Right ventricle myocardium superior (tissue), 1 donor: ENCODE measurements around the gene MMEL1. TPM values are rescaled to one million over a fixed set of nuclear protein-coding genes. Genes with fewer than 3 reads are reported as not detected.
A peak's percentile ranks its signal among the peaks of the same experiment; 100 is the strongest.
"Not testable (repeated sequence)": the region's sequence is repeated elsewhere in the genome, so short reads cannot be mapped to it uniquely, and the experiment has no call there.

Experiments used
- ATAC-seq: fragments of 200-7000 bp; cut with Tn5 transposase; one replicate; pipeline ENCODE4 v1.9.1; 2020; ENCODE audit warnings: mild to moderate bottlenecking; ENCODE audit not compliant: poor library complexity
- DNase-seq: peaks from one replicate; pipeline ENCODE4 v3.0.0-alpha.2; 2020
- intact Hi-C: fragments of 100-400 bp; cut with DNase I; formaldehyde crosslinking; loops from one replicate; pipeline ENCODE4 v1.11.2; 2022
- total RNA-seq: library from RNA; stranded (reverse); fragmentation: NEBNext Ultra II Directional; extraction: Animal tissue kit (Norgen Biotek cat#: 25700); gene quantifications from one replicate; pipeline ENCODE4 v1.2.1, GENCODE V29; 2021
- donor health status: DM: no; HTN: yes; CAD: no; lungs with severe emphysema.

MMEL1 gene
- total RNA-seq, 1 donor from 2014 or later = 0.48 TPM

DNA sequence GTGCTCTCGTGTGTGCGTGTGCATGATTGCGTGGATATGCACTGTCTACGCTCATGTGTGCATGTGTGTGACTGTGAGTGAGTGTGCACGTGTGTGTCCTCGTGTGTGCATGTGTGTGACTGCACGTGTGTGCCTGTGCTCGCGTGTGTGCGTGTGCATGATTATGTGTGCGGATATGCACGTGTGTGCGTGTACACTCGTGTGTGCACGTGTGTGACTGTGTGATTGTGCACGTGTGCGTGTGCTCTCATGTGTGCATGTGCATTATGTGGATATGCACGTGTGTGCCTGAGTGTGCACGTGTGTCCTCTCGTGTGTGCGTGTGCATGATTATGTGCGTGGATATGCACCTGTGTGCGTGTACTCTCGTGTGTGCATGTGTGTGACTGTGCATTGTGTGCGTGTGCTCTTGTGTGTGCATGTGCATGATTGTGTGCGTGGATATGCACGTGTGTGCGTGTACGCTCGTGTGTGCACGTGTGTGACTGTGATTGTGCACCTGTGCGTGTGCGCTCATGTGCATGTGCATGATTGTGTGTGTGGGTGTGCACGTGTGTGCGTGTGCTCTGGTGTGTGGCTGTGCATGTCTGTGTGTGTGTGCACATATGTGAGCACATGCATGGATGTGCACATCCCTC, 2.2 kb downstream of the MMEL1 start:
- no peak for ATAC-seq
- intact Hi-C loops = no loop called here
- DNase-seq = no peak

DNA sequence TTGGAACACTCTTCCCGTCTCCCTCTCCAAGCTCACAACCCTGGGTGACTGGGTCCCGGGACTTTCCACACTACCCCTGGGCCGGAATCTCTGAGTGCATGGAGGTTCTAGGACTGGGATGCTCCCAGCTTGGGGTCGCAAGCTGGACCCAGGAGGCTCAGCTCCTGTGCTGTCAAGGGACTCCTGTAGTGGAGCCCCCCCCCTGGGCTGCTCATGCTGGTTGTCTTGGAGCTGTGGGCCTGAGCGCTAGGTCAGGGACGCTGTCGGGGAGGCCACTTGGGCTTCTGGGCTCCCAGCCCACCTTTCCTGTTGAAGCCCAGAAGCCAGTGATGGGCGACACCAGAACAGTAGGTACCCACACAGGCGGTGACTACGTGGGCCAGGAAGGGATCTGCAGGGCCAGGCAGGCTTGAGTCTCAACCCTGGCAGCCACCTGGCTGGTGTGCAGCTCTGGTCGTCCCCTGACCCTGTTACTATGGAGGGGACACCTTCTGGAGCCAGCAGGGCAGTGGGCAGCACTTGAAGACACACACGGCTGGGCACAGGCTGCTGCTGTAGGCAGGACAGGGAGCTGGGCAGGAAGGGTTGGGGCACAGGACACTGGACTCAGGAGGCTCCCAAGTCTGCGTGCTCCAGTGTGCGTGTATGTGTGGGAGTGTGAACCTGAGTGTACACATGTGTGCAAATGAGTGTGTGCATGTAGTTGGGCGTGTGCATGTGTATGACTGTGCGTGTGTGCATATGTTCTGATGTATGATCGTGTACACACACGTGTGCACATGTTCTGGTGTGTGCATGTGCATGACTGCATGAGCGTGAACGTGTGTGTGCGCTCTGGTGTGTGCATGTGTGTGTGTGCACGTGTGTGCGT, 3.0 kb downstream of the MMEL1 start:
- intact Hi-C loops = loop anchor here (10.0 kb wide), 1 partner anchor 205 kb away; no protein-coding TSS in a partner anchor
- ATAC-seq (no peak), DNase-seq (peak; percentile 12)

DNA sequence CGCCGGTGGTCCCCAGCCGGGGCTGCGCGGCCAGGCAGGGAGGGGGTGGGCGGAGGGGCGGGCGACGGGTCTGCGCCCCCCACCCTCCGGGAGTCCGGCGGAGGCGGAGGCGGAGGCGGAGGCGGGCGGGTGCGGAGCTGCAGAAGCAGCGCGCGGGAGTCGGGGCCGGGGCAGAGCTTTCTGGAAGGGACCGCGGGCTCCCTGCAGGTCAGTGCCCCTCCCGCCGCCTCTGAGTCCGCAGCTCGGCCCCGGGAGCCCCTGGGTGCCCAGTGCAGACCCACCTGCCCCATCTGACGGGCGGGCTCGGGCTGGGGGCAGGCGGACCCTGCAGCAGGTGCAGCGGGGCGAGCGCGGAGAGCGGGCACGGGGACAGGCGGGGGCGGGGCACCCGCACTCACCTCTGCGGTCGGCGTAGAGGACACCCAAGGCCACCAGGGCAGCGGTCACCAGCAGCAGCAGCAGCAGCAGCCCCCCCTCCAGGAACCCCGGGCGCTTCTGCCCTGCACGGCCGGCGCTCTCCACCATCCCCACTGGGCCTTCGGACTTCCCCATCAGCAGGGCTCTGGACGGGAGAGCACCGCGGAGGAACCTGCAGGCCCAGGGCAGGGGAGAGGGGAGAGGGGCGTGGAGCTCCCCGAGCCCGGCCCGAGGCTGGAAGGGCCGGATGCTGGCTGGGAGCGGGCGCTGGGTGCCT, 3.7 kb downstream of the MMEL1 start:
- intact Hi-C loops = loop anchor here (10.0 kb wide), 1 partner anchor 204 kb away; no protein-coding TSS in a partner anchor
- peak; percentile 24 for DNase-seq
- no peak for ATAC-seq

DNA sequence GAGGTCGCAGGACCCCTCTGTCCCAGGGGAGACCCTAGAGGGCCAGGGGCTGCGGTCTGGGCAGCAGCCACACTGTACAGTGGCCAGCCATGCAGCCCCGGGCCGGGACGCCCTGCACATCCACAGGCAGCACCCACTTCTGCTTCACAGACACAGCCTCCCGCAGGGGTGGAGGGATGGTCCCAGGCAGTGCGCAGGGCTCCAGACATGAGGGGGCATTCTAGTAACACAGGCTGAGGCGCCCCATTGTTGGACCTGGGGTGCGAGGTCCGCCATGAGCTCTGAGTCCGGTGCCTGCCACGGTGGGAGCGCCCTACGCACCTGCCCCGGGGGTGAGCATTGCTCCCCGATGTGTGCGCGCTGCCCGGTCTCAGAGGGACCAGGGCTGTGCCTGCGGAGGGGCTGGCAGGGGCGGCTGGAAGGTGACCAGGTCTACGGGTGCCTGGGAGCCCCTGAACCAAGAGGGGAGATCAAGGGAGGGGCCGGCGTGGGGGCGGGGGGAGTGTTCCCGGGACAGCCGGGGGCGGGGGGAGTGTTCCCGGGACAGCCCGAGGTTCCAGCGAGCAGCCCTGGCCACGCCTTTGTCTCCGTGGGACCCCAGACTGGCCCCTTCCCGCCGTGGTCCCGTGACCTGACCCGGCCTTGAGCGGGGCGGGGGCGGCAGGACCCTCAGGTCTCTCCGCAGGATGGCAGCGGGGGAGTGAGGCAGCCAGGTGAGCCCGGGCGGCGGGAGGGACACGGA, 4.5 kb downstream of the MMEL1 start:
- peak; percentile 30 for DNase-seq

DNA sequence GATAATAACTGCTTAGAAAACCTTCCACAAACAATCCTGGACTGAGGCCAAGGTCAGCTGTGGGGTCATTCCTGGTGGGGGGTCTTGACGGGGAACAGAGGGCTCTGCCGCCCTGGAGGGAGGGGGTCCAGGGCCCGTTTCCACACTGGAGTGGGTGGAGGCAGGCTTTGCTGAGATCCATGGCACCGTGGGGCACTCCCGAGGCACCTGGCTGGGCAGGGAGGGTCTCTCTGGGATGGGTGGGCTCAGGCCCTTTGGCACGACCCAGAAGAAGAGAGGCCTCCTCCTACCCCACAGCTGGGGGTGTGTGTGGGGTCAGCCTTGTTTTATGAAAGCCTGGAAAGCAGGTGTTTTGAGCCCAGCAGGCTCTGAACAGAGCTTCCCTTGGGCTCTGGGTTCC, 5.1 kb downstream of the MMEL1 start:
- ATAC-seq (no peak), DNase-seq (peak; percentile 30)
- intact Hi-C loops = loop anchor here (10.0 kb wide), 1 partner anchor 203 kb away; no protein-coding TSS in a partner anchor

More for the DNA sequence above, 4.5 kb downstream of the MMEL1 start:
- intact Hi-C loops = loop anchor here (10.0 kb wide), 1 partner anchor 204 kb away; no protein-coding TSS in a partner anchor
- no peak for ATAC-seq

DNA sequence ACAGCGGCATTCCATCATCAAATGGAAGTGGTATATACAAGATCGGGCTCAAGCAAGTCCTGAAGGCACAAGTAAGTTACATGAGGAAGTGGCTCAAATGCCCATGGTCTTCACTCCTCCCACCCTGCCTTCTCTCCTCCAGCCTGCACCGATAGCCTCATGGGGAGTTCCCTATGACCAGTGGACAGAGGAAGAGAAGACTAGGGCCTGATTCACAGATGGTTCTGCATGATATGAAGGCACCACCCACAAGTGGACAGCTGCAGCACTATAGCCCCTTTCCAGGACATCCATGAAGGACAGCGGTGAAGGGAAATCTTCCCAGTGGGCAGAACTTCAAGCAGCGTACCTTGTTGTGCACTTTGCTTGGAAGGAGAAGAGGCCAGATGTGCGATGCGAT, 7.1 kb downstream of the MMEL1 start:
- ATAC-seq, DNase-seq: not testable (repeated sequence)
- intact Hi-C loops = loop anchor here (10.0 kb wide), 1 partner anchor 201 kb away; no protein-coding TSS in a partner anchor

DNA sequence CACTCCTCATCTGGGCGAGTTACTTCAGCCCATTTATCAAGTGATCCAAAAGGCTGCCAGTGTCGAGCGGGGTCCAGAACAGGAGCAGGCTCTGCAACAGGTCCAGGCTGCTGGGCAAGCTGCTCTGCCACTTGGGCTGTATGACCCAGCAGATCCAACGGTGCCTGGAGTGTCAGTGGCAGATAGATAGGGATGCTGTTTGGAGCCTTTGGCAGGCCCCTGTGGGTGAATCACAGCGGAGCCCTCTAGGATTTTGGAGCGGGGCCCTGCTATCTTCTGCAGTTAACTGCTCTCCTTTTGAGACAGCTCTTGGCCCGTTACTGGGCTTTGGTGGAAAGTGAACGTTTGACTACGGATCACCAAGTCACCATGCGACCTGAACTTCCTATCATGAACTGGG, 7.5 kb downstream of the MMEL1 start:
- ATAC-seq (no peak), DNase-seq (no peak)
- intact Hi-C loops = loop anchor here (10.0 kb wide), 1 partner anchor 201 kb away; no protein-coding TSS in a partner anchor

DNA sequence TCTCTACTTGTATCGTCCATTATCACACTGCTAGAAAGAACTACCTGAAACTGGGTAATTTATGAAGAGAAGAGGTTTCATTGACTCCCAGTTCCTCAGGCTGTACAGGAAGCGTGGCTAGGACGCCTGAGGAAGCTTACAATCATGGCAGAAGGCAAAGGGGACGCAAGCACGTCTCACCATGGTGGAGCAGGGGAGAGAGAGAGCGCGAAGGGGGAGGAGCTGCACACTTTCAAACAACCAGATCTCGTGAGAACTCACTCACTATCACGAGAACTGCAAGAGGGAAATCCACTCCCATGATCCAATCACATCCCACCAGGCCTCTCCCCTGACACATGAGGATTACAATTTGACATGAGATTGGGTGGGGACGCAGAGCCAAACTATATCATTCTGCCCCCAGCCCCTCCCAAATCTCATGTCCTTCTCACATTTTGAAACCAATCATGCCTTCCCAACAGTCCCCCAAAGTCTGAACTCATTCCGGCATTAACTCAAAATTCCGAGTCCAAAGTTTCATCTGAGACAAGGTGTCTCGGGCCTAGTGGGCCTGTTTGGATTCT, 8.0 kb downstream of the MMEL1 start:
- DNase-seq (no peak), ATAC-seq (no peak)
- intact Hi-C loops = loop anchor here (10.0 kb wide), 1 partner anchor 200 kb away; no protein-coding TSS in a partner anchor

DNA sequence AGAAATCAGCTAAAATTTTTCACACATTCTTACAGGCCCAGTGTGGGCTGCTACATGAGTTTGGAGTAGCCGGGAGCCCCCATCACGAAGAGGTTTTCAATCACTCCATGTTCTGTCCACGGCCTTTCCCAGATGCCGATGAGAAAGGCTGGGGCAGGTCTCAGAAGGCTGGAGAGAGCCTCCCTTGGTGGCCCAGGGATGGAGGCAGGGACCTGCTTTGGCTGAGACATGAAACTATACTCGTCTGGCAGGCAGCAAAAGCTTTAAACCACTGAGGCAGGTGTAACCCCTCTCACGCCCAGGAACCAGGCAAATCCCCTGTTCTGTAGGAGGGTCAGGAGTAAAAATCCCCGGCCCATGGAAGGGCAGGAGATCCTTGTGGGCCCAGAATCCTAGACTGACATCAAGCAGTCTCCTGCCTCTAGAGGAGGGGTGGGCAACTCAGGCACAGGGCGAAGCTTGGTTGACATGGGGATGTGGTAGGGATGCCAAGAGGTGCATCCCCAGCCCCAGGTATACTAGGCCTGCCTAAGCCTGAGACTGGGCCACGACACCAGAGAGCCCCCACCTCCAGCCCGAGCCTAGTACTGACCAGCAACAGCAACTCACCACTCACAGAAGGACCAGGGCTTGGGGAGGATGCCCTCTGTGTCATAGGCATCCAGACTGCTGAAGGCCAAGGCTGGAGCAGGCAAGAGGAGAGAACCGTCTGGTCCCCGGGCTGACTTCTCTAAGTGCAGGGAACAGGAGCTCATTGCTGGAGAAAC, 9.1 kb downstream of the MMEL1 start:
- intact Hi-C loops = loop anchor here (10.0 kb wide), 1 partner anchor 199 kb away; no protein-coding TSS in a partner anchor
- ATAC-seq = no peak
- no peak for DNase-seq

DNA sequence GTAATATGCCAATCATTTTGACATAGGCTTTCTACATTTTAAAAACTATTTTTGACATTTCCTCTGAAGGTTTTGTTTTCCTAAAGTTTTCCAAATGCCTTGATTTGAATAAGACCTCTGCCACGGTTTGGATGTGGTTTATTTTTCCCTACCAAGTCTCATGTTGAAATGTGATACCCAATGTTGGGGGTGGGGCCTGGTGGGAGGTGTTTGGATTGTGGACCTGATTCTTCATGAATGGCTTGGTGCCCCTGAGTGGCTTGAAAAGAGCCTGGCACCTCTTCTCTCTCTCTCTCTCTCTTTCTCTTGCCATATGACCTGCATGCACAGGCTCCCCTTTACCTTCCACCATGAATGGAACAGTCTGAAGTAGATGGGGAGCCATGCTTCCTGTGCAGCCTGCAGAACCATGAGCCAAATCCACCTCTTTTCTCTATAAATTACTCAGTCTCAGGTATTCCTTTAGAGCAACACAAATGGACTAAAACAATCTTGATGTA, 14.8 kb downstream of the MMEL1 start:
- ATAC-seq (no peak), DNase-seq (no peak)
- intact Hi-C loops = no loop called here

DNA sequence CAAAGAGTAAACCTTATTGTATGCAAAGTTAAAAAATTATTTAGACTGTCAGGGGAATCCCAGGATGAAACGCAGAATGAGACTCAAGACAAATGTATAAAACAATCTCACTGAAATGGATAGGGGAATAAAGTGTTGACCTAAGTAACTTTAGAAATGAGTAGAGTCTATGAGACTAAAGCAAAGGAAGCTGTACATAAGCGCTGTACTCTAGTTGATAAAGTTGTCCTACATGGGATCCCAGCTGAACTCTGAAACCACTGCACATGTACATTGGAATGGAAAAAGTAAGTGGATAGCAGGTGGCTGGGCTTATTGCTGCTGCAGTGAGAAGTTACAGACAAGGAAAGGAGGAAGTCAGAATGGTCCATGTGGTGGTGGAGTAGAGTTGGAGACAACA, 18.7 kb downstream of the MMEL1 start:
- ATAC-seq (no peak), DNase-seq (no peak)
- intact Hi-C loops = no loop called here

DNA sequence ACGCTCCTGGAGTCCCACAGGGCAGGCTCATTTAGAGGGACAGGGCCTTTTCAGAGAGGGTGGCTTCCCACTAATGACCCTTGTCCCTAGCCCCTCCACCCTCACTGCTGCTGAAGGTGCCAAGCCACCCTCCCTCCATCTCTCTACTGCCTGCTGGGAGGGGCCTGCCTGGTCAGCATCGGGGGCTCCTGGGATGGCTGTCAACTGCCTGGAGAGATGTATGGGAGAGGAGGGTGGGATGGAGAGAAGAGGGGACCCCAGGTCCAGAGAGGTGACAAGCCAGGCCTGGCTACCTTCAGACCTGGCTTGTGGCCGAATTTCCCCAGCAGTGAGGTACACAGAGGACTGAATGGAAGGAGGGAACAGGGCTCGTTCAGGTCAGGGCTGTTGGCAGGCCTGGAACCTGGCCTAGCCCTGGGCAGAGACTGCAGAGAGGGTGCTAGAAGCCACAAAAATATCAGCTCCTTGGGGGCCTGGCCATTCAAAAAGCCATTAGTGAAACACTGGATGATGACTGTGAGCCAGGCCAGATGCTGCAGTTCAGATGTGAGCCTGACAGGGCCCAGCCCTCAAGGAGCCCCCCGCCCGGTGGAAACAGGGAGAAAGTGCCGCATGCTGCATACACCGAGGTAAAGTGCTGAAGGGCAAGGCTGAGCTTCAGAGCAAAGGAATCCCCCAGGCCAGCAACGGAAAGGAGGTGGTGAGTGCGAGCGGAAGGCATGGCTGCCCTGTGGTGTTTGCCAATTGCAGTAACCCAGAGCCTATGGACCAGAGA, 20.0 kb downstream of the MMEL1 start:
- ATAC-seq (no peak), DNase-seq (peak; percentile 21)
- intact Hi-C loops = no loop called here

DNA sequence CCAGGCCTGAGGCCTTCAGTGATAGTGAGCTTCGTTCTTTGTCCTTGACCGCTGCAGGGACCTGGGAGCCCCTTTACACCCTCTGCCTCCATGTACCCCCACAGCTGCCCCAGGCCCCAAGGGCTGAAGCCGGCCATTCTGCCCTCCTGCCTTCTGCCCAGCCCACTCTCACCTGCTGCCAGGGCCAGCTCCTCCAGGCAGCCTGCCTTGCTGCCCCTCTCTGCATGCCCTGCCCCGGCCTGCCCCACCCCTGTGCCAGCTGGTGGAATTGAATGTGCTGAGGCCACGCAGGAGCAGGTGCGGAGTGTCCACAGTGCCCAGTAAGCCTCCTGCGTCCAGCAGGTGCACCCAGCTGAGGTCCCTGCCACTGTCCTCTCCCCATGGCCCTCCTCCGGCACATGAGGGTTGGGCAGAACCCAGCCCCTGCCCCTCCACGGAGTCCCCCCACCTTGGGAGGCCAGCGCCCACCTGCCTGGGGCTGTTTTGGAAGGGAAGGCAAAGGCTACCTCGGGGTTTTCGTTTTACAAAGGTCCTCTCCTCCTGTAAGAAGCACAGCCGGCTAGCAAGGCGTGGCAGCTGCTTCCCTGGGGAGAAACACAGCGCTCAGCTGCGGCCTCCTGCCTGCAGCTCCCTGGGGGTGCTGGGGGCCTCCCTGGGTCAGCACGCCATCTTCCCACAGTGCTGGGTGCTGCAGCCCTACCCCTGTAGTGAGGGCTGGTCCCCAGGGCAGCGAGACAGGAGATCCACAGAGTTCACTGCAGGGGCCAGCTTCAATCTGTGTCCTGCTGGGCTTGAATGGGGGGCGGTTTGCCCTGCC, 21.0 kb downstream of the MMEL1 start:
- ATAC-seq = no peak
- peak; percentile 23 for DNase-seq
- intact Hi-C loops = no loop called here

DNA sequence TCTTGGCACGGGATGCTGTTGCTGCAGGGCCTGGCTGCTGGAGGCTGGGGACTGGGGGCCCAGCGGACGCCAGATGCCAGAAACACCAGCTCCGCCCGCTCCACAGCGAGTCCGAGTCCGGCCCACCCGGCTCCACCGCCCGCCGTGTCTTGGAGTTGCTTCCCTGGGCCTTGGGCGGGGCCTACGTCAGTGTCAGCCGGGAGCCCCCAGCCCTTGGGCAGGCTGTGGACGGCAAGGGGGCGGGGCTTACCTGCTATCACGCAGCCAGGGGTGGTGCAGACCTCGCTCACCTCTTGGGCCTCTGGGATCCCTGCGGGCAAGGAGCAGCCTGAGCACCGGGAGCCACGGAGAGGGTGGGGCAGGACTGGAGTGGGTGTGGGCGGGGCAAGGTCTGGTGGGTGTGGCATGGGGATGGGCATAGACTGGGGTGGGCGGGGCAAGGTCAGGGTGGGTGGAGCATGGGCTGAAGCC, 21.8 kb downstream of the MMEL1 start:
- intact Hi-C loops = no loop called here
- ATAC-seq (no peak), DNase-seq (peak; percentile 56)
